Suppressor macrophage treated with lipopolysaccharide for 4 hours (primary cell): ENCODE measurements around the gene MAP1LC3A.
"Not testable (repeated sequence)": the region's sequence is repeated elsewhere in the genome, so short reads cannot be mapped to it uniquely, and the experiment has no call there.

Experiments used
- DNase-seq: peaks from one replicate; pipeline ENCODE4 v3.0.0-alpha.2; 2020

The MAP1LC3A gene

DNA sequence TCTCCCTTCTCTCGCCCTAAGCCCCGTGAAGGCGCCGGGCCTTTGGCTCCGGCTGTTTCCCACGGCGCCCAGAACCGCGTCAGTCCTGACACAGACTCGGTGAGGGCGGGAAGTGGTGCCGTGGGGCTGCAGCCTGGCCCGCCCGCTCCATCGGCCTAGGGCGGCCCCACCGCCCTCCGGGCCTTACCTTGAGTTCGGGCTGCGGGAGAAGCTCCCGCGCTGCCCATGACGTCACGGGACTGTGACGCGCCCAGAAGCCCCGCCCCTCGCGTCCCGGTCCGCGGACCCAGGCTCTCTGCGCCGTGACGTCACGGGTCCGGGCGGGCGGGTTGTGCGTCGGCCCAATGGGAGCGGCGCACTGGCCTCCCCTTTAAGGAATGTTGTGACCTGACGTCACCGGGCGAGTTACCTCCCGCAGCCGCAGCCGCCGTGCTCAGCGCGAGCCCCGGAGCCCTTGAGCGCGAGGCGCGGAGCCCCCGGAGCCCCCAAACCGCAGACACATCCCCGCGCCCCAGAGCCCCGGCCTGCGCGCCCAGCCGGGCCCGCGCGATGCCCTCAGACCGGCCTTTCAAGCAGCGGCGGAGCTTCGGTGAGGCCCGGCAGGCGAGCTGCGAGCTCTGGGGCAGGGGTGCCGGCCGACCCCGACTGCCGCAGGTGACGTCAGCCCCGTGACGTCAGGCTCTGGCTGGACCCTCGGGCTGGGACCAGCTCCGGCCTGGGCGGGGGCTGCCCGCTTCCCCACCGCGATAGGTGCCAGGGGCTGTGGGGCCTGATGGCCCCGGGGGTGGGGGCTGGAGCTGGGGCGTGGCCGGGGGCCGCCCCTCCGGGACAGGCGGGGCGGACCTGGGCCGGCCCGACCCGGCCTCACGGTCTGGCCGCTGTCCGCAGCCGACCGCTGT, at the start of gene MAP1LC3A:
Gene MAP1LC3A, plus strand, starts transcription at position 399 of the 899 bp plus-strand sequence. Its CDS starts 151 bp downstream, at position 550.
- DNase-seq, result peak; percentile 96

- DNase-seq, result no peak
These were observed 47.9 kb upstream of the MAP1LC3A start for GRCh38 chr20:34510575-34510974.

DNA sequence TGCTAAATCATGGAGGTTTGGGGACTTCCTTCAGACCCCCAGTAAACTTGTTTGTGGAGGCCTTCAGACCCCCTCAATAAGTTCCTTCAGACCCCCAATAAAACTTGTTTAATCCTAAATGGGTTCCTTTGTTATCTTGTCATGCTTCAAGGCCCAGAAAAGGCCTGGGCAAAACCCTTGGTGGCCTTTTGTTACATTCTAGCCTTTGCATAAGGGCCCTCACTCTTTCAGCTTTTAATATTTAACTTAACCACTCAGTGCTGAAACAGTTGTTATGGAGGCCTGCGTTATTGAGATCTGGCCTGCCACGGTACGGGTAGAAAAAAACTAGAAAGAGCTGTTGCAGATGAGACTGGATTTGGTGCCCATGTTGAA, 46.6 kb upstream of the MAP1LC3A start:
- DNase-seq, result no peak

DNA sequence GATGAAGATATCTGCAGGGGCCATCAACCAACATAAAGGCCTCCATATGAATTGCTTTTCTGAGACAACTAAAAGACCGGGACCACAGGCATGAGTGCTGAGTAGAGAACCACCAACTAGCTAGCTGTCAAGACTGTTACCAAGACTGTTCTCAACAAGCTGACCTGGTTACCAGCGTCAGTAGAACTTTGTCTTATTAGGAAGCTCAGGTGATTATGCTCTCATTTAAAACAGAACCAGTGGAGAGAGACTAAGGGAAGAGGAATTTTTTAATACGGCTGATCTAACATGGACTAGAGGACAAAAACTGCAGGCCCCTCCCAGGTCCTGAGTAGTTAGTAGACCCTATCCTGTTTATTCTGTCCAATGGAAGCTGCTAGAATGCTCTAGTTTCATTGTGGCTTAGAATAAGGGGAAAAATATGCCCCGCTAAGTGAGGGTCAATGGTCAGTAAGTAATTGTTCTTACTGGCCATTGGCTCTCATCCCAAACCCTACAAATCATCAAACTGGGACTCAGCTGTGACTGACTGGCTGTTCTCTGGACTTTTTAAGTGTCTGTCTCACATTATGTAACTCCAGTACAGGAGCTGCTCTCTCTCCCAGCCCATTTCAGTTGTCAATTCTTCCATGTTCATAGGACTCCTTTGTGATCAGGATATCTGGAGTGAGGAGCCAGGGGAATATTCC, 46.1 kb upstream of the MAP1LC3A start:
- no peak for DNase-seq

DNA sequence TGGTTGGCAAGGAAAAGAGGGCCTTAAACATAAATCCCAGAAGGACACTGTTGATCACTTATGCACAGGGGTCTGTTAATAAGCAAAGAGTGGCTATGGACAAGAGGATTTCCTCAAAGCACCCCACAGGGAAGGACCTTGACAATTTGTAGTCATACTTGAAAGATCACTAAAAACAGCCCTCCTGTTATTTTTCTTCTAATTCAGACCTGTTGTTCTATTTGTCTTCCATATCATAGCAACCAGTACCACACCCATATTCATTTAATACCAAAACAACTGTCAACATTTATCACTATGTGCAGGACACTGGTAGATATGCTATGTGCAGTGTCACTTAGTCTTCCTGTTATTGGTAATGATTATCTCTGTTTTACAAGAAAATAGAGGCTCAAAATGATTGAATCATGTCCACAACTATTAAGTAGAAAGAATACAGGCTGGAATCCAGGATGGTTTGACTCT, 45.5 kb upstream of the MAP1LC3A start:
- DNase-seq, result no peak

DNA sequence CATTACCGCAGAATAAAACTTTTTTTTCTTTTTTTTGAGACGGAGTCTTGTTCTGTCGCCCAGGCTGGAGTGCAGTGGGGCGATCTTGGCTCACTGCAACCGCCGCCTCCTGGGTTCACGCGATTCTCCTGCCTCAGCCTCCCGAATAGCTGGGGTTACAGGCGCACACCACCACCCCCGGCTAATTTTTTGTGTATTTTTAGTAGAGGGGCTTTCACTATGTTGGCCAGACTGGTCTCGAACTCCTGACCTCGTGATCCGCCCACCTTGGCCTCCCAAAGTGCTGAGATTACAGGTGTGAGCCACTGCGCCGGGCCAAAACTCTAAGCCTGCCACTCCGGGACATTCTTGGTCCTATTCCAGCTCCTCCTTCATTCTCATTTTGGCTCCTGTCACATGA, 44.5 kb upstream of the MAP1LC3A start:
- DNase-seq, result not testable (repeated sequence)

DNA sequence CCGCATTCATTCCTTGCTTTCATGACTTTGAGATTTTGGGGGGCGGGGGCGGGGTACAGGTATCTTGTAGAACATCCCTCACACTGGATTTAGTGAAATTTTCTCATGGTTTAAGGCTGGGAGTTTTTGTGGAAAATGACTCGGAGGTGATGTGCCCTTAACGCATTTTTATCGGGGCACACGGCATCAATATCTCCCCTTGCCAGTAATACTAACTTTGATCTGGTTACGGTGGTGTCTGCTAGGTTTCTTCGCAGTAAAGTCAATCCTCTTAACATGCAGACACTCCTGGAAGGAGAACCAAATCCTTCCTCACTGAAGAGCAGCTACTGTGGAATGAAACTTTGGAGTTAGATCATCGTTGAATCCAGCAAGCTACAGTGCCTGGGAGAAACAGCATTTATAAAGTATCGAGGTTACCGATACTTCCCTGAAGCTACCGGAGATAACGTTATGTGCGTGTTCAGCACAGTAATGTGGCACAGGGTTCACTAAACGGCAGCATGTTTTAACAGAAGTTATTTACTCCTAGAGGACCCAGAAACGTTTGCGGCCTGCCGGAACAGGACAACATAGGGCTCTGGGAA, 43.5 kb upstream of the MAP1LC3A start:
- peak; percentile 21 for DNase-seq

DNA sequence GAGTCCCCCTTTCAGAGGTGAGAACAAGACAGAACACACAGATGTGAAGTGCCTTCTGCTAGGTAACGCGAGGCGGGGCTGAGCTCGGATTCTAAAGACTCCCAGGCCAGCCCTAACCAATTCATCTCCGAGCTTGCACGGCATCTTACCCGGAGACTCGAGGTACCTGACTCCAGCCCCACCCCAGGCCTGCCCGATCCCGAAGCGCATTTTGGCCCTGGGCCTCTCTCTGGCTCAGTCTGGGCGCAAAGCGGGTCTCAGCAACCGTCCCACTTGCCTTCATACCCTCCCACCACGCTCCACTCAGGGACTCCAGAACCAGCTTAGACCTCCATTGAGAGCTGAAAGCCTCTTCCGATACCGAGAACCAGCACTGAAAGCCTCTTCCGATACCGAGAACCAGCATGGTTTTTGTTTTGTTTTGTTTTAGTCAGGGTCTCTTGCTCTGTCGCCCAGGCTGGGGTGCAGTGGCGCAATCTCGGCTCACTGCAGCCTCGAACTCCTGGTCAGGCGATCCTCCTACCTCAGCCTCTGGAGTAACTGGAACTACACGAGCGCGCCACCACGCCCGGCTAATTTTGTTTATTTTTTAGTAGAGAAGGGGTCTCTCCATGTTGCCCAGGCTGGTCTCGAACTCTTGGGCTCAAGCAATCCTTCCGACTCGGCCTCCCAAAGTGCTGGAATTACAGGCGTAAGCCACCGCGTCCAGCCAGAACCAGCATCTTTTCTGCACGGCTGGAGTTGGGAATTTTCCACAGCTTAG, 42.9 kb upstream of the MAP1LC3A start:
- DNase-seq, result peak; percentile 34

GRCh38 chr20:34516247-34517113, 42.0 kb upstream of the MAP1LC3A start, which contains the start of gene DYNLRB1:
Gene DYNLRB1, plus strand, starts transcription at chr20:34516422. Its CDS starts 37 bp downstream, at chr20:34516459.
- peak; percentile 99 for DNase-seq

DNA sequence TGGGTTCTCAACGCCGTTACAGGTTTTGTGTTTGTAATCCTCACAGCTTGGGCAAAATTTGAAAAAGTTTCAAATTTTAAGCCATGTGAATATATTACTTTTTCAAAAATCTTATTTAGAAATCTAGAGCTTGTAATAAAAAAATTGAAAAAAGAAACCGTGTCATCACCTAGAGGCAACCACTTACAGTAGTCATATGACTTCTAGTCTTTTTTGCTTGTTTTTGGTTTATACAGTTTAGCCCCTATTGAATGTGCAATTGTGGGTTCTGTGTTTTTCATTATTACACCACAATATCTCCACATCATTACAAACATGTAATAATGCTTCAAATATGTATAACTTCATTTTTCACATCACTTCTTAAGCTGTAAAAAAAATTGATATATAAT, 41.4 kb upstream of the MAP1LC3A start:
- peak; percentile 41 for DNase-seq

DNA sequence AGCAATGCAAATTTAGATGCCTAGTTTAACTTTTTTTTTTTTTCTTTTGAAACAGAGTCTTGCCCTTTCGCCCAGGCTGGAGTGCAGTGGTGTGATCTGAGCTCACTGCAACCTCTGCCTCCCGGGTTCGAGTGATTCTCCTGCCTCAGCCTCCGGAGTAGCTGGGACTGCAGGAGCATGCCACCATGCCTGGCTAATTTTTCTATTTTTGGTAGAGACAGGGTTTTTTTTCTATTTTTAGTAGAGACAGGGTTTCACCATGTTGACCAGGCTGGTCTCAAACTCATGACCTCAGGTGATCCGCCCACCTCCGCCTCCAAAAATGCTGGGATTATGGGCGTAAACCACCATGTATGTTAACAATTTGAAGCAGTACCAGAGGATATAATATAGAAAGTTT, 39.7 kb upstream of the MAP1LC3A start:
- DNase-seq, result not testable (repeated sequence)

GRCh38 chr20:34519841-34520240, 38.7 kb upstream of the MAP1LC3A start:
- not testable (repeated sequence) for DNase-seq

- DNase-seq, result peak; percentile 21
These were observed 35.3 kb upstream of the MAP1LC3A start for GRCh38 chr20:34522969-34523871.

GRCh38 chr20:34524426-34524825, 34.1 kb upstream of the MAP1LC3A start:
- DNase-seq, result no peak

- no peak for DNase-seq
These were observed 33.2 kb upstream of the MAP1LC3A start for GRCh38 chr20:34525342-34525708.

- DNase-seq, result peak; percentile 4
These were observed 32.7 kb upstream of the MAP1LC3A start for GRCh38 chr20:34525709-34526416.

DNA sequence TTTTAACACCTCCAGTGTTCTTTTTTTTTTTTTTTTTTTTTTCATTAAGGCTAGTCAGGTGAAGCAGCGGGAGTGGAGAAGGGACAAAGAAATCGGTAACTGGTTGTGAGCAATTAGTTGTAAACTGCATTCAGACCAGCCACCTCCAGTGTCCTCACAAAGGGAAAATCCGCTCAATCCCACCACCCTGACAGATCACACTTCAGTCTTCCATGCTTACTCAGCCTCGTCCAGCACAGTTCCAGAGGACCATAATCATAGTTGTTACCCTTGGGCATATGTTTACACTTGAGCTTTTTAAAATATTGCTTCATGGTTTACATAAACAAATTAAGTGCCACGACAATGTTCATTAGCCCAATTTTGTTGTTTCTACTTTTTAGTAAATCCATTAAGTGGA, 32.1 kb upstream of the MAP1LC3A start:
- DNase-seq, result no peak

DNA sequence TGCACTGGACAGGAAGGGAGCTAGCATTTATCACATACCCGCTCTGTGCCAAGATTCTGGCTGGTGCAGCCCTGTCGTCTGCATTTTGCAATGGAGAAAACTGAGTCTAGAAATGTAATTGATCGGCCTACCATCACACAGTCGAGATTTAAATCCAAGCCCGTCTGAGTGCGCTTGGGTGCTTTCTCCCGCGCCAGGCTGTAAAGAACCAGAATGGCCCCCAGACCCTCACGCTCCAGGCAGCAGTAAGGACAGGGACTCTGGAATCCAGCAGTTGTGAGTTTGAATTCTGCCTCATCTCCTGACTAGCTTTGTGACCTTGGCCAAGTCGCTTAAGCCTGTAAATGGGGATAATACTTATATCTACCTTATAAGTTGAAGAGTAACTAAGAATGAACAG, 31.5 kb upstream of the MAP1LC3A start:
- DNase-seq, result no peak

DNA sequence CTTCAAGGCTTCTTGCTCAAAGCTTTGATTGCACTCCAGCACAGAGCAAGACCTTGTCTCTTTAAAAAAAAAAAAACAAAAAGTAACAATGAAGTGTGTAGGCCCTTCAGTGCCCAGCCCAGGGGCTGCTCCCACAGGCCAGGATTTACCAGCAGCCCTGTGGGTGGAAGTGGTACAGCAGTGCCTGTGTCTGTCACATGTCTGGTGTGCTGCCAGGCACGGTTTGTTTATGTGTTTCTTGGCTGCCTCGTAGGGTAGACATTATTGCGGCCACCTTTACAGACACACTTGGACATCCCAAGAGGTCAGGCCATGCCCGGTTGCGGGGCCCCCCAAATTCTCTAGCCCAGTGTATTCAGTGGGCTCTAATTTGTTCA, 29.6 kb upstream of the MAP1LC3A start:
- no peak for DNase-seq

- DNase-seq, result no peak
These were observed 28.8 kb upstream of the MAP1LC3A start for GRCh38 chr20:34529742-34530141.
